Neural cell (in vitro differentiated cells): ENCODE results near the gene ROR1. TPM values are rescaled to one million over a fixed set of nuclear protein-coding genes. Genes with fewer than 3 reads are reported as not detected.

Source experiments
- H2AFZ ChIP-seq: fragments of 200-600, 300-800 bp; sonication (generic), shearing (Covaris generic); 2 replicates; pipeline ENCODE4 v1.6.0; 2014; ENCODE audit warnings: low read depth, mild to moderate bottlenecking, antibody characterized with exemption, low read length, moderate library complexity
- H3F3A ChIP-seq: fragments of 200-600 bp; shearing (Covaris generic); 2 replicates; pipeline ENCODE4 v1.6.1; 2016; ENCODE audit warnings: mild to moderate bottlenecking, moderate library complexity, mixed read lengths, antibody characterized with exemption, low read length; ENCODE audit not compliant: insufficient read depth, poor library complexity, severe bottlenecking
- H3K27ac ChIP-seq: fragments of 200-600, 300-800 bp; sonication (generic), shearing (Covaris generic); 2 replicates; pipeline ENCODE4 v1.5.1; 2014; ENCODE audit warnings: mild to moderate bottlenecking, low read length, moderate library complexity
- H3K27me3 ChIP-seq: fragments of 300-800, 200-600 bp; sonication (generic), shearing (Covaris generic); 2 replicates; pipeline ENCODE4 v1.6.0; 2014; ENCODE audit warnings: mild to moderate bottlenecking, low read depth, low read length, moderate library complexity; ENCODE audit not compliant: insufficient read depth
- H3K36me3 ChIP-seq: fragments of 300-800, 200-600 bp; sonication (generic), shearing (Covaris generic); 2 replicates; pipeline ENCODE4 v1.5.1; 2014; ENCODE audit warnings: mild to moderate bottlenecking, antibody characterized with exemption, low read length, moderate library complexity; ENCODE audit not compliant: insufficient read depth
- H3K4me2 ChIP-seq: fragments of 300-800, 200-600 bp; sonication (generic), shearing (Covaris generic); 2 replicates; pipeline ENCODE4 v1.6.0; 2014; ENCODE audit warnings: mild to moderate bottlenecking, low read length
- H3K4me3 ChIP-seq: fragments of 300-800, 200-600 bp; sonication (generic), shearing (Covaris generic); 2 replicates; pipeline ENCODE4 v1.5.1; 2014; ENCODE audit warnings: mild to moderate bottlenecking, low read length, moderate library complexity
- H3K79me2 ChIP-seq: fragments of 200-600 bp; shearing (Covaris generic); replicated peaks from 2 replicates; pipeline ENCODE4 v1.6.0; 2014; ENCODE audit warnings: mild to moderate bottlenecking, low read length, moderate library complexity; ENCODE audit not compliant: insufficient read depth
- H3K9ac ChIP-seq: fragments of 300-800, 200-600 bp; sonication (generic), shearing (Covaris generic); 2 replicates; pipeline ENCODE4 v1.6.1; 2016; ENCODE audit warnings: mild to moderate bottlenecking, low read length, mixed read lengths
- H3K9me2 ChIP-seq: fragments of 200-600 bp; shearing (Covaris generic); 2 replicates; pipeline ENCODE4 v1.6.1; 2016; ENCODE audit warnings: mild to moderate bottlenecking, low read length, mixed read lengths; ENCODE audit not compliant: insufficient read depth
- H3K9me3 ChIP-seq: fragments of 200-600, 300-800 bp; sonication (generic), shearing (Covaris generic); 2 replicates; pipeline ENCODE4 v1.6.1; 2016; ENCODE audit warnings: mild to moderate bottlenecking, mixed run types, low read length, moderate library complexity, mixed read lengths
- H4K20me1 ChIP-seq: fragments of 200-600 bp; shearing (Covaris generic); 2 replicates; pipeline ENCODE4 v1.6.1; 2016; ENCODE audit warnings: mild to moderate bottlenecking, mixed run types; ENCODE audit not compliant: insufficient read depth
- CTCF ChIP-seq: fragments of 450-650 bp; IDR thresholded peaks from 2 replicates; pipeline ENCODE4 v1.5.1; 2014; ENCODE audit warnings: antibody characterized with exemption, mild to moderate bottlenecking, moderate library complexity; ENCODE audit not compliant: poor library complexity, severe bottlenecking
- EP300 ChIP-seq: fragments of 450-650 bp; conservative IDR thresholded peaks from 2 replicates; pipeline ENCODE4 v1.6.1; 2014; ENCODE audit warnings: antibody characterized with exemption, mild to moderate bottlenecking, moderate library complexity; ENCODE audit not compliant: poor library complexity, severe bottlenecking
- EZH2 ChIP-seq: fragments of 200-600, 300-800 bp; shearing (Covaris generic), sonication (generic); IDR thresholded peaks from 2 replicates; pipeline ENCODE4 v1.6.1; 2014; ENCODE audit warnings: antibody characterized with exemption, low read length, borderline replicate concordance, mild to moderate bottlenecking; ENCODE audit not compliant: insufficient read depth, poor library complexity, severe bottlenecking
- MXI1 ChIP-seq: fragments of 450-650 bp; conservative IDR thresholded peaks from 2 replicates; pipeline ENCODE4 v1.6.1; 2014; ENCODE audit warnings: antibody characterized with exemption, mild to moderate bottlenecking; ENCODE audit not compliant: poor library complexity, severe bottlenecking
- POLR2AphosphoS5 ChIP-seq: IDR thresholded peaks from 2 replicates; pipeline ENCODE4 v1.6.1; 2012
- RAD21 ChIP-seq: fragments of 450-650 bp; conservative IDR thresholded peaks from 2 replicates; pipeline ENCODE4 v1.6.1; 2014; ENCODE audit warnings: antibody characterized with exemption, mild to moderate bottlenecking, moderate library complexity
- REST ChIP-seq: IDR thresholded peaks from 2 replicates; pipeline ENCODE4 v1.6.1; 2012; ENCODE audit warnings: borderline replicate concordance
- SMC3 ChIP-seq: fragments of 450-650 bp; conservative IDR thresholded peaks from 2 replicates; pipeline ENCODE4 v1.6.1; 2014; ENCODE audit warnings: antibody characterized with exemption, mild to moderate bottlenecking, moderate library complexity; ENCODE audit not compliant: poor library complexity
- TAF1 ChIP-seq: IDR thresholded peaks from 2 replicates; pipeline ENCODE4 v1.6.1; 2012; ENCODE audit warnings: low read depth
- polyA plus RNA-seq: library from polyadenylated mRNA; depleted of rRNA; stranded (reverse); fragments of >200 nt; gene quantifications from 2 replicates; pipeline ENCODE4 v1.2.3, GENCODE V29; 2014

ROR1 gene
- polyA plus RNA-seq, 1 donor from 2014 or later = 0.27 TPM

- Histone ChIP-seq H3K9ac (no peak overlapping the region), H3K79me2 (no peaks in the 10 kb centered on the region), H3K9me2 (no peaks in the 10 kb centered on the region), H3K4me3 (no peak overlapping the region), H4K20me1 (no peaks in the 10 kb centered on the region), H2AFZ (no peak overlapping the region), H3F3A (no peaks in the 10 kb centered on the region), H3K27me3 (no peaks in the 10 kb centered on the region), H3K4me2 (no peak overlapping the region), H3K9me3 (no peaks in the 10 kb centered on the region), H3K27ac (no peak overlapping the region), H3K36me3 (no peaks in the 10 kb centered on the region)
- no peak for TF ChIP-seq RAD21
- TF ChIP-seq SMC3 = no peak
- TF ChIP-seq REST = no peak
- TF ChIP-seq CTCF = no peak
- TF ChIP-seq POLR2AphosphoS5 = no peak
- TF ChIP-seq MXI1 = no peak
- no peak for TF ChIP-seq TAF1
- TF ChIP-seq EP300 = no peak
- TF ChIP-seq EZH2 = no peak
Measured at GRCh38 chr1:63894627-63895265, 120.9 kb downstream of the ROR1 start.

DNA sequence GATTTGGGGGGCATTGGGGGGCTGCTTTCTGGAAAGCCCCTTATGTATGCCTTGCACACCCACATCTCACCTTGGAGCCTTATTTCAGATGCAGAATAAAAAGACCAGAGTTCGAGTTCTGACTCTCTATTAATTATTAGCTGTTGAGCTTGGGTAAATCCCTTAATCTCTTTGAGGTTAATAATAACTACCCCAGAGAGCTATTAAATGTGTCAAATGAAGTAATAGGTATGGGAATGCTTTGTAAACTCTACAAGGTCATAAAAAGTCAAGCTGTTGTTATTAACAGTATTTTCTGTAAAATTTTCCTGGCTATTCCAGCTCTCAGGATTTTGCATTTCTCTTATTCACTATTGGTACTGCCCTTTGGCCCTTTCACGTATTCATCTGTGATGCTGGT is 122.9 kb downstream of the ROR1 start:
- no peak overlapping the region for H3K9ac ChIP-seq
- H2AFZ ChIP-seq = no peak overlapping the region
- H3K4me3 ChIP-seq = no peak overlapping the region
- H3K9me3 ChIP-seq = no peaks in the 10 kb centered on the region
- TF ChIP-seq MXI1 (no peak), EP300 (no peak), CTCF (no peak), REST (no peak), POLR2AphosphoS5 (no peak), RAD21 (no peak), TAF1 (no peak), EZH2 (no peak), SMC3 (no peak)
- H3K4me2 ChIP-seq = no peak overlapping the region
- no peaks in the 10 kb centered on the region for H3K27me3 ChIP-seq
- no peaks in the 10 kb centered on the region for H3K9me2 ChIP-seq
- H3F3A ChIP-seq = no peaks in the 10 kb centered on the region
- no peak overlapping the region for H3K27ac ChIP-seq
- H3K36me3 ChIP-seq = no peaks in the 10 kb centered on the region
- H3K79me2 ChIP-seq = no peaks in the 10 kb centered on the region
- no peaks in the 10 kb centered on the region for H4K20me1 ChIP-seq
